Measurements from ENCODE around the gene ERBB4.

ERBB4 gene

GRCh38 chr2:212538305-212539071, at the start of gene ERBB4:
Gene ERBB4, minus strand, starts transcription at chr2:212538802. Its CDS starts 272 bp downstream, at chr2:212538530.
- peak within 1 kb of the TSS; percentile 57 for H3K4me3 ChIP-seq (ENCODE audit: low read length)
- TF ChIP-seq, protein P1, sequence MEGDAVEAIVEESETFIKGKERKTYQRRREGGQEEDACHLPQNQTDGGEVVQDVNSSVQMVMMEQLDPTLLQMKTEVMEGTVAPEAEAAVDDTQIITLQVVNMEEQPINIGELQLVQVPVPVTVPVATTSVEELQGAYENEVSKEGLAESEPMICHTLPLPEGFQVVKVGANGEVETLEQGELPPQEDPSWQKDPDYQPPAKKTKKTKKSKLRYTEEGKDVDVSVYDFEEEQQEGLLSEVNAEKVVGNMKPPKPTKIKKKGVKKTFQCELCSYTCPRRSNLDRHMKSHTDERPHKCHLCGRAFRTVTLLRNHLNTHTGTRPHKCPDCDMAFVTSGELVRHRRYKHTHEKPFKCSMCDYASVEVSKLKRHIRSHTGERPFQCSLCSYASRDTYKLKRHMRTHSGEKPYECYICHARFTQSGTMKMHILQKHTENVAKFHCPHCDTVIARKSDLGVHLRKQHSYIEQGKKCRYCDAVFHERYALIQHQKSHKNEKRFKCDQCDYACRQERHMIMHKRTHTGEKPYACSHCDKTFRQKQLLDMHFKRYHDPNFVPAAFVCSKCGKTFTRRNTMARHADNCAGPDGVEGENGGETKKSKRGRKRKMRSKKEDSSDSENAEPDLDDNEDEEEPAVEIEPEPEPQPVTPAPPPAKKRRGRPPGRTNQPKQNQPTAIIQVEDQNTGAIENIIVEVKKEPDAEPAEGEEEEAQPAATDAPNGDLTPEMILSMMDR (conservative IDR thresholded peaks at IDR 0.05; ENCODE audit: low read length), result no peak
- no peak for DNase-seq (ENCODE audit: low read depth)

- TF ChIP-seq, protein P1 (conservative IDR thresholded peaks at IDR 0.05; ENCODE audit: low read length), result no peak
- H3K4me3 ChIP-seq (ENCODE audit: low read length), result no peak overlapping the region
- DNase-seq (ENCODE audit: low read depth), result no peak
These were observed 41.5 kb upstream of the ERBB4 start for GRCh38 chr2:212580117-212580516.

- no peak for DNase-seq (ENCODE audit: low read depth)
- no peak overlapping the region for H3K4me3 ChIP-seq (ENCODE audit: low read length)
- TF ChIP-seq, protein P1 (conservative IDR thresholded peaks at IDR 0.05; ENCODE audit: low read length), result no peak
These were observed 17.7 kb upstream of the ERBB4 start for GRCh38 chr2:212556296-212556695.

GRCh38 chr2:212554233-212554632, 15.6 kb upstream of the ERBB4 start:
- DNase-seq (ENCODE audit: low read depth), result no peak
- TF ChIP-seq, protein P1 (conservative IDR thresholded peaks at IDR 0.05; ENCODE audit: low read length), result no peak
- no peak overlapping the region for H3K4me3 ChIP-seq (ENCODE audit: low read length)

DNA sequence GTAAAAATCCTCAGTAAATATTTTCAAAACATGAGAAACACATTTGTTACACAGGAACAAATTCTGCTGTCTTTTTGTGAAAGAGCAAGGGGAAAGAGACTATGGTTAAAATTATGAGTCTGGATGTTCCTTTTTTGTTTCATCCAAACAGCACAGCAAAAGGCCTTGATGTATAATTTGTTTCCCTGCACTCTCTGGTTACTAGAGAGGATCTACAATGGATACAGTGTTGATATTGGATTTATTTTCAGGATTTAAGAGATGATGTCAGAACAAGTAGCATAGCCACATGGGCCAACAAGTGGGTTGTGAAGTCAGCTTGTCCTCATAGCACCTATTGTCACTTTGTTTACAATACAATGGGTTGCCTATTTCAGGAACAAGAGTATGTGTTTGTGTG, 11.3 kb upstream of the ERBB4 start:
- TF ChIP-seq, protein P1 (conservative IDR thresholded peaks at IDR 0.05; ENCODE audit: low read length), result no peak

GRCh38 chr2:212549463-212549862, 10.9 kb upstream of the ERBB4 start:
- TF ChIP-seq, protein P1 (conservative IDR thresholded peaks at IDR 0.05; ENCODE audit: low read length), result no peak
- no peak overlapping the region for H3K4me3 ChIP-seq (ENCODE audit: low read length)
- DNase-seq (ENCODE audit: low read depth), result no peak

More for the DNA sequence above, 11.3 kb upstream of the ERBB4 start:
- no peak overlapping the region for H3K4me3 ChIP-seq (ENCODE audit: low read length)
- no peak for DNase-seq (ENCODE audit: low read depth)

- peak; percentile 41 for DNase-seq (ENCODE audit: low read depth)
- no peak overlapping the region for H3K4me3 ChIP-seq (ENCODE audit: low read length)
- TF ChIP-seq, protein P1 (conservative IDR thresholded peaks at IDR 0.05; ENCODE audit: low read length), result peak; percentile 58
These were observed 9.8 kb upstream of the ERBB4 start for GRCh38 chr2:212548455-212548819.
